ENCODE measurements around the gene TMEM120B. TPM values are rescaled to one million over a fixed set of nuclear protein-coding genes. Genes with fewer than 3 reads are reported as not detected.
A peak's percentile ranks its signal among the peaks of the same experiment; 100 is the strongest.

TMEM120B gene
- total and polyA plus RNA-seq, 2 of the 13 experiments (the other 11 are each of a cell fraction or from before 2014, with no cell fraction given), result 7.1 to 12.9 TPM

DNA sequence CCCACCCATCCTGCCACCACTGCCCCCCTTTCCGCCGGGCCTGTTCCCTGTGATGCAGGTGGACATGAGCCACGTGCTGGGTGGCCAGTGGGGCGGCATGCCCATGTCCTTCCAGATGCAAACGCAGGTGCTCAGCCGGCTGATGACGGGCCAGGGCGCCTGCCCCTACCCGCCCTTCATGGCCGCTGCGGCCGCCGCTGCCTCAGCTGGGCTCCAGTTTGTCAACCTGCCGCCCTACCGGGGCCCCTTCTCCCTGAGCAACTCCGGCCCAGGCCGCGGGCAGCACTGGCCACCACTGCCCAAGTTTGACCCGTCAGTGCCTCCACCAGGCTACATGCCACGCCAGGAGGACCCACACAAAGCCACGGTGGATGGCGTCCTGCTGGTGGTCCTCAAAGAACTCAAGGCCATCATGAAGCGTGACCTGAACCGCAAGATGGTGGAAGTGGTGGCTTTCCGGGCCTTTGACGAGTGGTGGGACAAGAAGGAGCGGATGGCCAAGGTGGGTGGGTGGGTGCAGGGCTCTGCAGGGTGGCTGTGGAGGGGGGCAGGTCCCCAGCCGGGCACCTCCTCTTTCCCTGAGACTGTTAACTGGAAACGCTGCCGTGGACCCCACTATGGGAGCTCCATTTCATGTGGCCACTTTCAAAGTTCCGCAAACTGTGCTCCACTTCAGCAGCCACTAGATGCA lies 102.0 kb downstream of the TMEM120B start:
- Histone ChIP-seq H3K27ac (ENCODE audit: extremely low read length, insufficient read depth, low read length) (no peak overlapping the region), H2AFZ (ENCODE audit: low read length) (no peak overlapping the region), H3K4me1 (ENCODE audit: insufficient read depth, low read length) (peaks cover 28% of the 10 kb centered on the region), H3K79me2 (ENCODE audit: insufficient read depth, low read length) (peaks cover 31% of the 10 kb centered on the region), H4K20me1 (ENCODE audit: insufficient read depth, low read length) (0 out of 2 replicates have a peak, but pooled peaks cover 6% of the 10 kb centered on the region), H3K36me3 (replicated peaks in 1 of 2; ENCODE audit: control insufficient read depth in 1 of 2, insufficient read depth in 2 of 2, low read length in 2 of 2) (peaks cover 23 to 48% of the 10 kb centered on the region in 2 experiments; a peak in 4 of 5 replicates), H3K27me3 (ENCODE audit: control insufficient read depth in 1 of 2, insufficient read depth in 2 of 2, low read length in 2 of 2) (no peaks in the 10 kb centered on the region), H3K9me3 (ENCODE audit: low read length) (no peaks in the 10 kb centered on the region), H3K4me3 (replicated peaks in 1 of 3; ENCODE audit: insufficient read depth in 1 of 3, low read depth in 2 of 3, low read length in 3 of 3) (no peak overlapping the region), H3K9ac (ENCODE audit: insufficient read depth, low read depth, low read length) (no peak overlapping the region), H3K4me2 (ENCODE audit: low read depth, low read length) (no peak overlapping the region)
- in situ Hi-C loops (cut with HindIII; ENCODE audit: extremely low pct_ligation_motif_present, low pct_unique_long_range_greater_than_20kb), result no loop called here
- no TSS peak for BruUV-seq (replicated peaks)
- 98% methylated on average over 13 of the region's 31 CpGs for WGBS (ENCODE audit: low lambda C conversion rate)
- TF ChIP-seq ATF7 (IDR thresholded peaks at IDR 0.05) (no peak), ATF7 (CRISPR knock-in tag; IDR thresholded peaks at IDR 0.05) (no peak), ZC3H4 (CRISPR knock-in tag; IDR thresholded peaks at IDR 0.05; ENCODE audit: borderline replicate concordance) (no peak), HIC2 (CRISPR knock-in tag; IDR thresholded peaks at IDR 0.05; ENCODE audit: low read depth) (no peak), RBM22 (optimal IDR thresholded peaks at IDR 0.05; ENCODE audit: low read length) (no peak), AGO2 (optimal IDR thresholded peaks at IDR 0.05; ENCODE audit: low read depth, low read length) (peak; percentile 55), RBFOX2 (IDR thresholded peaks at IDR 0.05; ENCODE audit: low read depth, low read length) (peak; percentile 42; the same call in 1 of the 2 replicates)
- CTCF ChIA-PET (ENCODE audit: low intra/inter-chr PET ratio, low total read pairs), result interaction anchor here (4.5 kb wide), 1 partner anchor 20 kb away, joined by 89 read pairs; the partner anchor contains the start of gene RHOF
- no peak for ATAC-seq
- no peak for DNase-seq (ENCODE audit: low spot score)
- intact Hi-C loops (cut with micrococcal nuclease; ENCODE audit: unreplicated experiment), result no loop called here
- FAIRE-seq, result no peak
- POLR2A ChIA-PET, result no interaction called here
